Measurements from ENCODE around the gene LPXN.

The LPXN gene

DNA sequence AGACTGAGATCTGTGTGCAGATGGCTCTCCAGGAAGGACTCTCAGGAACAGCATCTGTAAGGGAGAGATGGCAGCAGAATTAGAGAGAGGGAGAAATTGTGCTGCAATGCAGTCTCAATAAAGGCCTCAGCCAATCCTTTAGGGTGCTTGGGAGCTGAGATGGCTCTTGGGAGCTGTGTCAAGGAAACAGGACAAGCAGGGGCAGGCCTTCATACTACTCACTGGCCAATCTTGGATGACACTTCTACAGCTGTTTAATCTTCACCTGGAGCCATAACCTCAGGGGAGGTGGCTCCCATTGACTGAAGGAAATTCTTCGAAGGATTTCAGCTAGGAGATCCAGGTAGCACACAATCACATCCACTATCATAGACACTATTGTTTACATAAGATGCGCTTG is 77.7 kb downstream of the LPXN start:
- Mint-ChIP-seq H3K27ac (no peak overlapping the region), H3K27me3 (no peaks in the 10 kb centered on the region), H3K4me1 (ENCODE audit: low read depth) (peaks cover 12% of the 10 kb centered on the region), H3K9me3 (no peaks in the 10 kb centered on the region), H3K4me3 (no peak overlapping the region), H3K36me3 (ENCODE audit: low read depth) (no peaks in the 10 kb centered on the region)
- intact Hi-C loops (cut with micrococcal nuclease), result no loop called here

DNA sequence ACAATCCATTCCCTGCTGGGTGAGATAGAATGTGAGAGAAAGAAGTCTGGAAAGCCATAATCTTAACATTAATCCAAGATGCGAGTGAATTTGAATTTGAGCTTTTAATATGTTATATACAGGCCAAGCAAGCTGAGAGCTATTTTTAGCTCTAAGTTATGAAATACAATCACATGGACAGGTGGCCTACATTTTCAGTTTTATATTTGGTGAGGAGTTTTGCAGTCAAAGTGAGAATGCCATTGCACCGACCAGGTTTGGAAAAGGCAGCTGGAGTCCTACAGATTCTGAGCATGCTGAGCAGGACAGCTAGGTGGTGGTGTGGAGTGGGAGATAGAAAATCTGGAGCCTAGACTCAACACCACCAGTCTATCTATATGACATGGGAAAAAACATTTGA is 79.8 kb downstream of the LPXN start:
- no peaks in the 10 kb centered on the region for H3K36me3 Mint-ChIP-seq (ENCODE audit: low read depth)
- peaks cover 12% of the 10 kb centered on the region for H3K4me1 Mint-ChIP-seq (ENCODE audit: low read depth)
- intact Hi-C loops (cut with micrococcal nuclease), result no loop called here
- no peaks in the 10 kb centered on the region for H3K27me3 Mint-ChIP-seq
- H3K9me3 Mint-ChIP-seq, result no peaks in the 10 kb centered on the region
- no peak overlapping the region for H3K27ac Mint-ChIP-seq
- no peak overlapping the region for H3K4me3 Mint-ChIP-seq

DNA sequence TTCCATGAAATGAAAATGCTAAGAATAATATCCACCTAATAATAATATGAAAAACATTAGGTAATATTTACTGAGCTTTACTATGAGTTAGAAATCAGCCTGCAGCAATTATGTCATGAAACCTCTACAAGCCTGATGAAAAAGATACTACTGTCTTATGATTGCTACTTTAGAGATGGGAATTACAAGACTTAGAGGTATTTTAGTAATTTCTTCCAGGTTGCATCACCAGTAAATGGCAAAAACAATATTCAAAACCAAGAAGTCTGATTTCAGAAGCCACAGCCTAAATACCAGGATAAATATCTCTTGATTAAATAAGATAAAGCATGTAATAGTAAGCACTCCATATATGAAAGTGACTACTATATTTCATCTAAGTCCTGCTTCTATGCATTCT is 81.6 kb downstream of the LPXN start:
- intact Hi-C loops (cut with micrococcal nuclease), result no loop called here
- peaks cover 10% of the 10 kb centered on the region for H3K4me1 Mint-ChIP-seq (ENCODE audit: low read depth)
- no peaks in the 10 kb centered on the region for H3K27me3 Mint-ChIP-seq
- no peak overlapping the region for H3K27ac Mint-ChIP-seq
- no peaks in the 10 kb centered on the region for H3K36me3 Mint-ChIP-seq (ENCODE audit: low read depth)
- no peaks in the 10 kb centered on the region for H3K9me3 Mint-ChIP-seq
- H3K4me3 Mint-ChIP-seq, result no peak overlapping the region

GRCh38 chr11:58493676-58494075 is 82.0 kb downstream of the LPXN start:
- Mint-ChIP-seq H3K9me3 (no peaks in the 10 kb centered on the region), H3K36me3 (ENCODE audit: low read depth) (no peaks in the 10 kb centered on the region), H3K27ac (no peak overlapping the region), H3K4me3 (no peak overlapping the region), H3K27me3 (no peaks in the 10 kb centered on the region), H3K4me1 (ENCODE audit: low read depth) (peaks cover 5% of the 10 kb centered on the region)
- intact Hi-C loops (cut with micrococcal nuclease), result no loop called here

GRCh38 chr11:58490827-58491226 is 84.8 kb downstream of the LPXN start:
- no peaks in the 10 kb centered on the region for H3K4me1 Mint-ChIP-seq (ENCODE audit: low read depth)
- no peaks in the 10 kb centered on the region for H3K36me3 Mint-ChIP-seq (ENCODE audit: low read depth)
- intact Hi-C loops (cut with micrococcal nuclease), result no loop called here
- no peaks in the 10 kb centered on the region for H3K9me3 Mint-ChIP-seq
- no peak overlapping the region for H3K27ac Mint-ChIP-seq
- H3K4me3 Mint-ChIP-seq, result no peak overlapping the region
- no peaks in the 10 kb centered on the region for H3K27me3 Mint-ChIP-seq

DNA sequence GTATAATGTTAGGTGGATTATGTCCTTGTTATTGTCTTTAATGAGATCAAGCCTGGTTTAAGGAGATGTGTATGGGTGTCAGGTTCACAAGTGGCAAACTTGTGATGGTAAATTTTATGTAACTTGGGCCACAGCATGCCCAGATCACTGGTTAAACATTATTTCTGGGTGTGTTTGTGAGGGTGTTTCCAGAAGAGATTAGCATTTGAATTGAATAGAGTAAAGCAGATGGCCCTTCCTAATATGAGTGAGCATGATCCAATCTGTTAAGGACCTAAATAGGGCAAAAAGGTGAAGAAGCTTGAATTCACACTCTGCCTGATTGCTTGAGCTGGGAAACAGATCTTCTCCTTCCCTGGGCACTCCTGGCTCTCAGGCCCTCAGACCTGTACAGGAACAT is 88.5 kb downstream of the LPXN start:
- no peaks in the 10 kb centered on the region for H3K4me1 Mint-ChIP-seq (ENCODE audit: low read depth)
- H3K27ac Mint-ChIP-seq, result no peak overlapping the region
- intact Hi-C loops (cut with micrococcal nuclease), result no loop called here
- no peak overlapping the region for H3K4me3 Mint-ChIP-seq
- H3K9me3 Mint-ChIP-seq, result no peaks in the 10 kb centered on the region
- H3K27me3 Mint-ChIP-seq, result peaks cover 2% of the 10 kb centered on the region
- no peaks in the 10 kb centered on the region for H3K36me3 Mint-ChIP-seq (ENCODE audit: low read depth)

- no peak overlapping the region for H3K27ac Mint-ChIP-seq
- no peaks in the 10 kb centered on the region for H3K36me3 Mint-ChIP-seq (ENCODE audit: low read depth)
- H3K27me3 Mint-ChIP-seq, result peaks cover 2% of the 10 kb centered on the region
- H3K4me3 Mint-ChIP-seq, result no peak overlapping the region
- no peaks in the 10 kb centered on the region for H3K9me3 Mint-ChIP-seq
- H3K4me1 Mint-ChIP-seq (ENCODE audit: low read depth), result no peaks in the 10 kb centered on the region
- intact Hi-C loops (cut with micrococcal nuclease), result no loop called here
These were observed 89.7 kb downstream of the LPXN start for GRCh38 chr11:58485961-58486360.
